Activated CD8-positive, alpha-beta memory T cell treated with anti-CD3 and anti-CD28 coated beads for 24 hours (primary cell): ENCODE data around the gene NCAM1.
"Not testable (repeated sequence)": the region's sequence is repeated elsewhere in the genome, so short reads cannot be mapped to it uniquely, and the experiment has no call there.

ENCODE experiments used
- DNase-seq: peaks from one replicate; pipeline ENCODE4 v3.0.0-alpha.2; 2020

The NCAM1 gene

GRCh38 chr11:113022262-113022661, 61.0 kb downstream of the NCAM1 start:
- DNase-seq, result no peak

GRCh38 chr11:113023228-113023627, 62.0 kb downstream of the NCAM1 start:
- DNase-seq, result no peak

GRCh38 chr11:113023986-113024385, 62.8 kb downstream of the NCAM1 start:
- DNase-seq, result no peak

GRCh38 chr11:113026778-113027177, 65.6 kb downstream of the NCAM1 start:
- DNase-seq, result no peak

- no peak for DNase-seq
These were observed 73.4 kb downstream of the NCAM1 start for GRCh38 chr11:113034576-113034975.

- DNase-seq, result no peak
These were observed 74.5 kb downstream of the NCAM1 start for GRCh38 chr11:113035708-113036107.

GRCh38 chr11:113043698-113044097, 82.5 kb downstream of the NCAM1 start:
- DNase-seq, result no peak

- DNase-seq, result no peak
These were observed 83.9 kb downstream of the NCAM1 start for GRCh38 chr11:113045146-113045545.

- no peak for DNase-seq
These were observed 85.6 kb downstream of the NCAM1 start for GRCh38 chr11:113046866-113047265.

- DNase-seq, result no peak
These were observed 87.9 kb downstream of the NCAM1 start for GRCh38 chr11:113048820-113049768.

- not testable (repeated sequence) for DNase-seq
These were observed 91.8 kb downstream of the NCAM1 start for GRCh38 chr11:113053042-113053441.

- no peak for DNase-seq
These were observed 95.8 kb downstream of the NCAM1 start for GRCh38 chr11:113057038-113057437.

GRCh38 chr11:113059548-113059947, 98.3 kb downstream of the NCAM1 start:
- DNase-seq, result no peak

GRCh38 chr11:113065330-113065729, 104.1 kb downstream of the NCAM1 start:
- DNase-seq, result no peak

GRCh38 chr11:113072237-113072858, 111.1 kb downstream of the NCAM1 start:
- DNase-seq, result no peak

GRCh38 chr11:113073290-113073953, 112.2 kb downstream of the NCAM1 start:
- no peak for DNase-seq

- DNase-seq, result no peak
These were observed 114.4 kb downstream of the NCAM1 start for GRCh38 chr11:113075586-113076095.

- DNase-seq, result no peak
These were observed 116.2 kb downstream of the NCAM1 start for GRCh38 chr11:113077379-113077778.

- DNase-seq, result no peak
These were observed 121.2 kb downstream of the NCAM1 start for GRCh38 chr11:113082341-113082955.

GRCh38 chr11:113083571-113083970, 122.4 kb downstream of the NCAM1 start:
- no peak for DNase-seq

GRCh38 chr11:113084297-113084696, 123.1 kb downstream of the NCAM1 start:
- DNase-seq, result no peak

- DNase-seq, result no peak
These were observed 124.2 kb downstream of the NCAM1 start for GRCh38 chr11:113085446-113085845.

- no peak for DNase-seq
These were observed 126.5 kb downstream of the NCAM1 start for GRCh38 chr11:113087706-113088105.
